OCI-LY3 (cell line): ENCODE results near the gene RRAD.

ENCODE experiments used
- CTCF ChIP-seq: fragments of 200-600, 300-600 bp; sonication (generic); IDR thresholded peaks from 2 replicates; pipeline ENCODE4 v1.5.1; 2014; ENCODE audit warnings: antibody characterized with exemption, low read length, low read depth
- EZH2phosphoT487 ChIP-seq: fragments of 200-600 bp; shearing (Covaris generic); IDR thresholded peaks from 2 replicates; pipeline ENCODE4 v1.6.1; 2018; ENCODE audit warnings: antibody characterized with exemption, mixed run types, low read depth

GRCh38 chr16:66949472-66949871 lies 24.1 kb upstream of the RRAD start:
- TF ChIP-seq CTCF: no peak
- TF ChIP-seq EZH2phosphoT487: no peak
